Mesenteric fat pad (tissue), 1 donor: Measurements from ENCODE around the gene TNFRSF14. TPM values are rescaled to one million over a fixed set of nuclear protein-coding genes. Genes with fewer than 3 reads are reported as not detected.

ENCODE experiments used
- DNase-seq: peaks from one replicate; pipeline ENCODE4 v3.0.0-alpha.2; 2020; ENCODE audit warnings: low spot score
- long read RNA-seq: library from polyadenylated mRNA; unstranded; transcript quantifications from one replicate; pipeline ENCODE4 v2.0.0, GENCODE V29; 2020
- total RNA-seq: library from RNA; stranded (reverse); fragmentation: NEBNext Ultra II Directional; extraction: Animal tissue kit (Norgen Biotek cat#: 25700); gene quantifications from one replicate; pipeline ENCODE4 v1.2.1, GENCODE V29; 2021
- donor health status: DM: yes; HTN: yes; CAD: no.

The TNFRSF14 gene
- total RNA-seq, result 53.7 TPM
- long read RNA-seq, transcript TNFRSF14-201 (8 exons, 1,707 nt), result major isoform, 76 of 127 reads
- long read RNA-seq, partial matches to known transcripts, result 14 of 127 reads
- long read RNA-seq, other reads (novel, unspliced or antisense), result 36 of 127 reads

DNA sequence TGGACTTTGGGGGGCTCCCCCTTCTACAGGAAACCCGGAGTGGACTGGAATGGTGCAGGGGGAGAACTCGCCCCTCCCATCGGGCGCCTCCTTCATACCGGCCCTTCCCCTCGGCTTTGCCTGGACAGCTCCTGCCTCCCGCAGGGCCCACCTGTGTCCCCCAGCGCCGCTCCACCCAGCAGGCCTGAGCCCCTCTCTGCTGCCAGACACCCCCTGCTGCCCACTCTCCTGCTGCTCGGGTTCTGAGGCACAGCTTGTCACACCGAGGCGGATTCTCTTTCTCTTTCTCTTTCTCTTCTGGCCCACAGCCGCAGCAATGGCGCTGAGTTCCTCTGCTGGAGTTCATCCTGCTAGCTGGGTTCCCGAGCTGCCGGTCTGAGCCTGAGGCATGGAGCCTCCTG is at the start of gene TNFRSF14:
TSS of gene TNFRSF14 (plus strand) at position 95 of the 401 bp plus-strand sequence. CDS start at position 389, 294 bp downstream.
- DNase-seq, result no peak

DNA sequence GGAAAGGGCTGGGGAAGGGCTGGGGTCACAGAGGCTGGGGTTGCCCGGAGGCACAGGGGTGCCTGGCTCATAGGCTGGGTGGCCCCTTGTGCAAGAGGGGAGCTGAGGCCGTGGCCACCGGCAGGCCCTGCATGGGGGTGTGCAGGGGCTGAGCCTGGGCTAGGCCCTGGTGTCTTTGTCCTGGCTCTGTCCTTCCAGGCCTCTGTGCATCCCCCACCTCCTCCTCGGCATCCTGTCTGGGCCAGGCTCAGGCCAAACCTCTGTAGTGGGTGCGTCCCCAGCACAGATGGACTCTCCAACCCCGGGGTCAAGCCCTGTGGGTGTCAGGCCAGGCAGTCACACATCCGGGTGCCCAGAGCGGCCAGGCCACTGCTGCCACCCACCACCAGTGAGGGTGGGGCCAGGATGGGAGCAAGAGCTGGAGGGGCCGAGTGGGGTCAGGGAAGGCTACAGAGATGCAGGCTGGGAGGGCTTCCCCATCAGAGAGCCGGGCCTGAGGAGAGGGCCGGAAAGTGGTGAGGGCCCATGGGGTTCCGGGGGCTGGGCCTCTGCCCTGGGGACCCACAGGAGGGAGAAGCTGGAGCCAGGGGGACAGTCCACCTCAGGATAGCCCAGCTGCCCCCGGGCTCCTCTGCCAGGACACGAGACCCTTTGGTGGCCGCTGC is 49.1 kb upstream of the TNFRSF14 start:
- no peak for DNase-seq

DNA sequence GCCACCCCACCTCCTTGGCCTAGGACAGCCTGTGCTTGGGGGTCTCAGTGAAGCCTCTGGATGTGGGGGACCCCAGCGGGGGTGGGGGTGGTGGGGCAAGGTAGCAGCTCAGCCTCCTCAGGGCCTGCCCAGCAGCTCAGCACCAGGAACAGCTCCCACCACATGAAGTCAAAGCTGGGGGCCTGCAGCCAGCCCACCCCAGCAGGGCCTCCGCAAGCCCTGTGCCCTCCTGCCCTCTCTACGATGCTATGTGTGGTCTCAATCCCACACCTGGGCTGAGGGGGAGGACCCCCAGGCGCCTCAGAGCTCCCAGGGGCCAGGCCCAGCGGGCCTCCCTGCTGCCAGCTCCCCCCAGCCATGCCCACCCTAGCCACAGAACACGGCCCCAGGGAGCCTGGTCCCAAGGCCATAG is 48.4 kb upstream of the TNFRSF14 start:
- DNase-seq, result no peak

DNA sequence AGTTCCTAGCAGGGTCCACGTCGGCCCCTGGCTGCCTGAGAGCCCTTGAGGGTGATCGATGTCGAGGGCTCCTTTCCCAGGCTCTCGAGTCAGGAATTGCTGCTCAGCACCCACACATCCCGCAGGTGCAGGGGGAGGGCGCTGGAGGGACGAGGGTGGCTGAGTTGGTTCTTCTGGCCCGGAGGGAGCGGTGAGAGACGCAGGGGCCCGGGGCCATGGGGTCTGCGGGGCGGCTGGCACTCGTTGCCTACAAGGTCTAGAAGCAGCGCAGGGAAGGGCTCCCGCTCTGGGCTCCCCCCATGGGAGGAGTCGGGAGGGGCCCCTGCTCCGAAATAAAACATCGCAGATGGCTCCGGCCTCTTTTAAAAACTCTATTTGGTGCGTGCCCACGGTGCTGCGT is 48.0 kb upstream of the TNFRSF14 start:
- DNase-seq, result no peak

DNA sequence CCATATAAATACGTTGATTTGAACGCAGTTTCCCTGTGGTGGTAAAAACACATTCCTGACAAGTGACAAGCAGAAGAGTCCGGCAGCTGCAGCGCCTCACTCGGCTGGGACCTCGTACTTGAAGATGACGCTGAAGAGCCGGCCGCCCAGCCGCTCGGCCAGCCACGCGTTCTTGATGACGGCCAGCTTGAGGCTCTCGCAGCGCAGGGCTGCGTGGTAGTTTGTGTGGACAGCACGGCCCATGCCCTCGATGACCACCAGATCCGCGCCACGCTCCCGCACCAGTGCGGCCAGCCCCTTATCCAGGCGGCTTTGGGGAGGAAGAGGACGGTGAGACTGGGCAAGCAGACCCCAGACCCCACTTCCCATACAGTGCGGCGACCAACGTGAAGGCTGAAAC is 47.4 kb upstream of the TNFRSF14 start:
- no peak for DNase-seq

DNA sequence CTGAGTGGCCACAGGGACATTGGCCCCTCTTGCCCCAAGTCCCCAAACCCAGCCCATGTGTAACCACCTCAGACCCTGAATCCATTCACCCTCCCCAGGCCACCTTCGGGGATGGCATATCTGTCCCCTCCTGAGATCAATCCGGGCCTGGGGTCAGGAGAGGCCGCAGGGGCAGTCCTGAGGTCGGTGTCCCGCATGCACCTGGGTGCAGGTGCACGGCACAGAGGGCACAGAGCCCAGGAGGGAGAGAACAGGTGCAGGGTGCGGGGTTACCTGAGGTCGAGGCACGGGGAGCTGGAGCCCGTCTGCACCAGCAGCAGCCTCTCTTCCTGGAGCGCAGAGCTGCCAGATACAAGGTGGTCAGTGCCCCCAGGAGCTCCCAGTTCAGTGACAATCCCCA is 46.6 kb upstream of the TNFRSF14 start:
- DNase-seq, result no peak

DNA sequence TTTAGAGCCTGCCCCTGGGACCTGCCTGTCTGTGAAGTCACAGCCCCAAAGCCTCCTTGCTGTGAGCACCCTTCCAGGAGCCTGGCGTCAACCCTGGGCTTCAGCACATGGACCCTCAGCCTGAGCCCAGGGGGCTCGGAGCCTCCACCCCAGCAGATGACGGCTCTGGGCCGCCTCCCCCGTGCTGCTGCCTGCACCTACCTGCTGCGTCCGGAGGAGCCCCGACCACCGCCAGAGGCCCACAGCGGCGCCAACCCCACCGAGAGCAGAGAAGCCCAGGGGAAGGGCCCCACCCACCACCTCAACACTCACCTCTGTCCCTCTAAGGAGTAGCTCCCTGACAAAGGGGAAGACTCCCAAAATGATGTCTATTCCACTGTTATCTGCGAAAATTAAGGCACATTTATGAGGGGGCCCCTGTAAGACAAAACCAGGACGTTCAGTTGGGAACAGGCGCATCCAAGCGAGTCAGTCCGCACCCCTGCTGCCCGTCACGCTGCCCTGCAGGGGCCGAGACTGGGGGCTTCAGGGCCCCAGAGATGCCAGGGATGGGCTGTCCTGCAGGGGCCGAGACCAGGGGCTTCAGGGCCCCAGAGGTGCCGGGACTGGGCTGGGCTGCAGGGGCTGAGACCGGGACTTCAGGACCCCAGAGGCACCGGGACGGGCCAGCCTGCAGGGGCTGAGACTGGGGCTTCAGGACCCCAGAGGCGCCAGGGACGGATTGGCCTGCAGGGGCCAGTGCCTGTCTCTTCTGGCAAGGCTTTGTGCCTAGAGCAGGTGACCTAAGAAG is 45.6 kb upstream of the TNFRSF14 start:
- no peak for DNase-seq

DNA sequence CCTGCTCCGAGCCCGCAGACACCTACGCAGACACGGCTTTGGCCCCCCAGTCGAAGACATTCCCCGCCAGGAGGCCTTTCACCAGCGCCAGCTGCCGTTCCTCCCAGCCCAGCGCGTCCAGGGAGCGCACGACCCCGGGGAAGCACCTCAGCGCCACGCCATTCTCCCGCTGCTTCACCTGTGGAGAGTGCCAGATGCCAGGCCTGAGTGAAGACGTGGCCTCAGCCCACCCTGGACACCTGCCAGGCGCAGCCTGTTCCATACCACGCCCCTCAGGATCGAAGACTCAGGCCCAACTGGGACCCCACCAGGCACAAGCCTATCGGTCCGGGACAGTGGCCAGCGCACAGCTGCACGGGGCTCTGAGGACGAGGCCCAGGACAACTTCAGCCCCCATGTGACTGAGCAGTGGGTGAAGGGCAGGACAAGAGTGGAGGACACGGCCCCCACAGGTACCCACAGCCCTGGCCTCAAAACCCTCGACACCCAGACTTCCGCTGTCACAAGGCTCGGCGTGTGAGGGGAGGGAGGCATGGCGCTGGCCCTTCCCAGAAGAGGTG is 43.2 kb upstream of the TNFRSF14 start:
- no peak for DNase-seq

DNA sequence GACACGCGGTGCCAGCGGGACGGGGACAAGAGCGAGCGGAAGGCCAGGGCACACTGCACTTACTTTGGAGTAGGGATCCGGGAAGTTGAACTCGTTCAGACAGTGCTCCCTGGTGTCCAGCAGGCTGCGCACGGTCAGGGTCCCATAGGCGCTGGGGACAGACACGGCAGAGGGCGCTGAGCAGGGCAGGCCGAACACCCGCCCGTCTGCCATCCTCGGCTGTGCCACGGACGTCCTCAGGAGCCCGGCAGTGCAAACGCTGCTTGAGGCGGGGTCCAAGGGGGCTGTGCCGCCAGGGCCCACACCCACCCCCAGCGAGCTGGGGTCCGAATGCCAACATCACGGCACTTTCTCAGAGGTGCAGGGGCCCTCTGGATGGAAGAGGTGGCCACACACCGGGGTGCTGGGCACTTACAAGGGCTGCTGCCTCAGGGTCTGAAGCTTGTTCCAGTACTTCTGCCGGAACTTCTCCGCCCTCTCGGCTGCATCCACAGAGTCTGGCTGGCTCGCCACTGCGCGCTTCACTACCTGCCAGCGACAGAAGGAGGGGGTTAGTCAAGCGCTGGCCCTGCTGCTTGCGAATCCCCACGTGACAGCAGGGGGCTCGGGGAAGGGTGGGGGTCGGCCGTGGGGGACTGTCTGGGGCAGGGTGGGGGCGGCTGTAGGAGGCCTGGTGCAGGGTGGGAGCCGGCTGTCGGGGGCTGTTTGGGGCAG is 42.1 kb upstream of the TNFRSF14 start:
- DNase-seq, result no peak

DNA sequence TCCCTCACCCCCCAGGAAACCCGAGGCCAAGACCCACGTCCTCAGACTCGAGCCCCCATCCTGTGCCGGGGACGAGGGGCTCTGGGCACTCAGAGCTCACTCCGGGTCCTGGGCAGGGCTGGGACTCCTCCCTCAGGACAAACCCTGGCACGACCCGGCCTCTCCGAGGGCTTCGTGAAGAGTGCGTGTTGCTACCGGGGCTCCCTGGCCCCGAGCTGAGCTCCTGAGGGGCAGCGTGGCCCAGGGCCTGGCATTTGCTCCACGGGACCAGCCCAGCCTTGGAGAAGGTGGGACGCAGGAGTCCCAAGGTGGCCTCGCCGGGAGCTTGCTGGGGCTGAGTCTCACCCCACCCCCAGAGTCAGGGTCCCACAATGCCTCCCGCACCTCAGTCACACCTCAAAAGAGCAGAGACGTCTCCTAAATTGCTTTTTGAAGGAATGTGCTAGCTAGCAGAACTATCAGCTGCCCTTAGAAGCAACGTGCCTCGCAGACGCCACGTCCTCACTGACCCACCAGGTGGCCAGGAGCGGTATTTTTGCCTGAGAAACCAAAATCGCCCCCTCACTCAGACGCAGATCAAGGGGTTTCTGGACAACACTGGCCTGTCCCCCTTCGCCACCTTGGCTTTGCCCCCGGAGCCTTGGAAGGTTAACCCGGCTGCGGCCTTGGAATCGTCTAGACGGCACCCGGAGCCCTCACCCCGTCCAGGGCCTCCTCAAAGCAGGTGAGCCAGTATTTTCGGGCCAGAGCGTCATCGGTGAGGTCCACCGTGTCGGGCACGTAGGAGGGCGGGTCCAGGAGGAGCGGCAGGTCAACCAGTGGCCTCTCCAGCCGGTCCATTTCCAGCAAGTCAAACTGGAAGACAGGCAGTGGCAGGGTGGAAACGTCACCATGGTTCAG is 41.1 kb upstream of the TNFRSF14 start:
- DNase-seq, result no peak

DNA sequence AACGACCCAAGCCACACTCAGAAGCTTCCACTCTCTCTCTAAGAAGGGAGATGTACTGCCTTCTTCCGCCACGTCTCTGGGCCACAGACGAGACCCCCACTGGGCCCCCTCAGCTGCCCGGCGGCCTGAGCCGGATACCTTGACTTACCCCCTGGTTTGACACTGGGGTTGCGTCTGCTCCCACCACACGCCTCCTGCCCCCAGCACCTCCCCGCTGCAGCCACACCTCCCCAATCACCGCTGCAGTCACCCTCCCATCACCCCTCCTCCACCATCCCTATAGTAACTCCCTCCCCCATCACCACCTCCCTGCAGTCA is 40.4 kb upstream of the TNFRSF14 start:
- DNase-seq, result no peak

DNA sequence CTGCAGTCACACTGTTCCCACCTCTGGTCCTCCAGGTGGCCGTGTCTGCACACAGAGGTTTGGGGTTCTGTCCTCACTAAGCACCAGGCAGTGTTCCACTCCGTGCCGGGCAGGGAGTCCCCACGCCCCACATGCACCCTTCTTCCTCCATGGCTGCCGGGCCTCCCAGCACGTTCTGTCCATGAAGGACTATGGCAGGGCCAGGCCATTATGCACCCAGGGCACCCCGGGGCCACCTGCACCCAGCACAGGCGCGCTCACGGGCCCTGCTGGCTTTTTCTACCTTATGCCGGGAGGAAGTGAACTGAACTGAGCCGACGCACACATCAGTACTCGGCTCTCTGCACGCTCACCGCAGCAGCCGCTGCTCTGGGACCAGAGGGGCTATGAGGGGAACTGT is 40.0 kb upstream of the TNFRSF14 start:
- DNase-seq, result no peak

DNA sequence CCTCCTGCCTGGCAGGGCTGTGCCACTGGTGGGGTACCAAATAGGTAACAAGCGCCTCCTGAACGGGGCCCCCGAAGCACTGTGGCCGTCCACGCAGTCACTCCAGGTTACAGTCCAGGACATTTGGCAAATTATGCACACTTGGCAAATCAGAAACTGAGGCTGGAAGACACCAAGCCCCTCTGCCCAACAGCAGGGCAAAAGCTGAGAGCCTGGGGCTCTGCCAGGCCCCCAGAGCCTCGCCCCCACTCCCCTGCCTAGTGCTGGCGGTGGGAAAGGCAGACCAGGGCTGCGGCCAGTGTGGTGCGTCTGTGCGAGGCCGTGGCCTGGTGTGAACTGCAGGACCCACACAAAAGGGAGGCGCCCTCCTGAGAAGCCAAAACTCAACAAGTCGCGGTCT is 39.2 kb upstream of the TNFRSF14 start:
- DNase-seq, result no peak

DNA sequence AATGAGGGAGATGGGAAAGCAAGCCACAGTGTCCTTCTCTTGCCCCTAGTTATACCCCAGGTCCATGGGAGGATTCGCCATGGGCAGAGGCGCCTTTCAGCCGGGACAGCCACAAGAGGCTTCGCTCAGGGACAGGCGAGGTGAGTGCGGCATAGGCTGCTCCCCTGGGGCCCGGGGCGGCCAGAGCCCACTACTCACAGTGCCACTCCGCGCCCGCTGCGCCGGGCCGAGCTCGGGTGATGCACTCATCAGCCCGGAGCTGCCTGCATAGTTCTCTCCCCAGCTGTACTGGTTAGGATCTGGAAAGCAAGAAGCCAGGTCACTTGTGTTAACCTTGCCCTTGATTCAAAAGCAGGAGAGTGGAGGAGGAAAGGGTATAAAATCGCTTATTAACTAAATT is 38.2 kb upstream of the TNFRSF14 start:
- no peak for DNase-seq

DNA sequence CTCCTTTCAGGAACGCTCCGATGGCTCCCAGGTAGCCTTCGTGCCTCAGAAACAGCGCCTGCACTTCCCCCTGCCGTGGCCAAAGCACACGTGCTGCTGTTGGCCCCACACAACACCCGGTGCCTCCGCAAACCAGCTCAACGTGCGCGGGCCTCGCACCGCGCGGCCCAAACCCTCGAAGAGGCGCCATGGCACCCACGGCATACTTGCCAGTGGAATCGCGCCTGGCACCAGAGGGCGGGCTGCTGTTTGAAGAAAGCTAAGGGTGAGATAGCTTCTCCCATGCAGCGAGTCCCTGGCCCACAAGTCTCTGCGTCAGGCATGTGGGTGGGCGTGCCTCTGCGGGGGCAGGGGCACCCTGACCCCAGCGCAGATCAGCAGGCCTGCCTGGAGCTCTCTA is 37.6 kb upstream of the TNFRSF14 start:
- DNase-seq, result no peak

DNA sequence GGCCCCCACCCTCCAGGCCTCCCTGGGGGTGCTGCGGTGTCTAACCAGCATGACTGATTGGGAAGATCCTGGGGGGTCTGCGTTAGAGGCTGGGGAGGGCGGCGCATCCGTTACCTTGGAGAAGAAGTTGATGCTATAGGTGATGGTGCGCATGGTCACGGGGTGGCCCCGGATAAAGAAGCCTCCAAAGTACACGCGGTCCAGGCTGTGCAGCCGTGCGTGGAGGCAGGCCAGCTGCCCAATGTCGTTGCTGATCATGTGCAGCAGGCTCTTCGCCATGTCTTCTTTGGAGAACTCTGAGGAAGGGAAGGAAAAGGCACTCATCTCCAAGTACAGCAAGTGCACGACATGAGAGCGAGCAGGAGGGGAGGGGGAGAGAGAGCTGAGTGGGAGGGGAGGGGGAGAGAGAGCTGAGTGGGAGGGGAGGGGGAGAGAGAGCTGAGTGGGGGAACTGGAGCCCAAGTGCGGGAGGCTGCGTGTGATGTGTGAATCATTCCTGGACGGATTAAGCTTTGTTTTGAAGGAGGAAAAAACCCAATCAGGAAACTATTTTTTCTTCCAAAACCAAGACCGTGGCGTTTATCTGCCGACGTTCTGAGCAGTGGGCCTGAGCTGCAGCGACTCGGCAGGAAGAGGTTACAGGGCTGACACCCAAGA is 37.0 kb upstream of the TNFRSF14 start:
- no peak for DNase-seq

DNA sequence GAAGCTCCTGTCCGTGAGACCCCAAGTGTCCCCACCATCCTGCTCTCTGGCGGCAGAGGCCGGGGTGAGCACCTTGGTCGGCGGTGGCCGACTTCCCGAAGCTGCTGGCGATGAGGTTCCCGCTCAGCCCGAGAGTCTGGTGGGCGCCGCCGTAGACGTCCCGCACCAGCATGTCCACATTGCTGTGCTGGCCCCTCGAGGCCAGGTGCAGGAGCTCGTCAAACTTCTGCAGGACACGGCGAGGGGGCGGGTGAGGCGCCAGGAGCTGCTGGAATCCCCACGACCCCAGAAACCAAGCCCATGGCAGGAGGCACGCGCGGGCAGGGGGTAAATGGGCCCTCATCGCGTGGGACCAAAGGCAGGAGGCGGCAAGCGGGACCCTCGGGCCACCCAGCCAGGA is 36.4 kb upstream of the TNFRSF14 start:
- DNase-seq, result no peak

DNA sequence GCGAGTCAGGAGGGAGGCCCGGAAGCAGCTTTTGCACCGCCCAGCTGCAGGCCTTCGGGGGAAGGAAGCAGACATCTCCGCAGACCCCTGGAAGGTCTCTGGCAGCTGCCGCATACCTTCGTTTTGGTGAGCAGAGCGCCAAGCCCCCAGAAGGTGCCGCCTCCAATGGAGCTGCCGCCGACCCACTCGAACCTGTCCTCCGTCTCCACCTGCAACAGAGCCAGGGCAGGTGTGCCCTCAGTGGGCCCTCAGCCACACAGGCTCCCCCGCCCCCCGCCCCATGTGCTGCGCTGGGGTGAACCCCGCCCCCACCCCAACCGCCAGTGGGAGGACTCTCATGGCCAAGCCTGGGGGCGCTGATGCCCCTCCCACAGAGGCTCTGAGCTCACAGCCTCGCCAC is 36.0 kb upstream of the TNFRSF14 start:
- no peak for DNase-seq

DNA sequence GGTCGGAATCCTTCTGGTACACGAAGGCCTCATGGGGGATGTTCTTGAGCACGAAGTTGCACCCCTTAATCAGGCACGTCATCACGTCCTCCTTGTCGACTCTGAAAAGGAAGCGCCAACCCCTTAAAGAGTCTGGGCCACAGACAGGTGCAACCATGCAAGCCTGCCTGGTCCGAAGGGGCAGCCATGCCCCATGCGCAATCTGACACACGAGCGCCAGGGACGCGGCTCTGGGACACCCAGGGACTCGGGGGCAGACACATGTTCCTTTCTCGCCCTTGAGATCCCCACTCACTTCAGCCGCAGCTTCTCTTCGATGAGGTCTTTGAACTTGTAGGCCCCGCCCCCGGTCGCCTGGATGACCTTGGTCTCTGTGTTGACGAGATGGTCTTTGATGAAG is 35.4 kb upstream of the TNFRSF14 start:
- DNase-seq, result no peak

DNA sequence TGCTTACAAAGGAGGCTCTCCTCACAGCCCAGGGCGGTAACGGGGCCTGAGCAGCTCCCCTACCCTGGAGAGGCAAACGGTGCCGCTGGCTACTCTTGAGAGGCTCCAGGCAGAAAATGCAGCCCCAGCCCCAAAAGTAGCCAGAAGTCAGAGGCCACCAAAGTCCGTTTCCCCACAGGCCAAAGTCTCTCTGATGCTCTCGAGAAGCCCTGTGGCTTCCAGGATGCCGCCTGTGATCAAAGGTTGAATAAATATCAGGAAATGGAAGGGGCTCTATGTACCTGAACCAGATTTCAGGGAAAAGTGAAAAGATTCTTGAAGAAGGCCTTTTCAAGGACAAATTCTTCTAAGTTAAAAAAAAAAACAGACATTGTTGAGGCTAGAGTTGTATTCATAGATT is 33.9 kb upstream of the TNFRSF14 start:
- DNase-seq, result no peak
